WTC11 (cell line): Measurements from ENCODE around the gene ARL8A. TPM values are rescaled to one million over a fixed set of nuclear protein-coding genes. Genes with fewer than 3 reads are reported as not detected.

ENCODE experiments used
- ATAC-seq: fragments of 200-7000 bp; cut with Tn5 transposase; 2 replicates; pipeline ENCODE4 v1.10.0; 2021; ENCODE audit warnings: mild to moderate bottlenecking, moderate library complexity
- CTCF ChIA-PET: fragments of 300-600 bp; sonication (Branson Sonifier 250); formaldehyde crosslinking; loops from one replicate; lab custom pipeline; 2021; ENCODE audit warnings: antibody characterized with exemption; lab: Charles Lee
- POLR2A ChIA-PET: fragments of 350-600 bp; sonication (Branson Sonifier 250); formaldehyde crosslinking; loops from one replicate; lab custom pipeline; 2021; ENCODE audit warnings: antibody characterized with exemption; lab: Charles Lee
- DNase-seq: peaks from one replicate; pipeline ENCODE4 v3.0.0; 2021; ENCODE audit warnings: low spot score
- H3K27ac Mint-ChIP-seq: 2 replicates; pipeline ENCODE4 v1.8.0; 2021; ENCODE audit warnings: mixed read lengths
- H3K27me3 Mint-ChIP-seq: 2 replicates; pipeline ENCODE4 v1.8.0; 2021; ENCODE audit warnings: low read depth, mild to moderate bottlenecking, moderate library complexity, mixed read lengths
- H3K36me3 Mint-ChIP-seq: 2 replicates; pipeline ENCODE4 v1.8.0; 2021; ENCODE audit warnings: mixed read lengths
- H3K4me1 Mint-ChIP-seq: 2 replicates; pipeline ENCODE4 v1.8.0; 2022; ENCODE audit warnings: mixed read lengths
- H3K4me3 Mint-ChIP-seq: 2 replicates; pipeline ENCODE4 v1.8.0; 2021; ENCODE audit warnings: mild to moderate bottlenecking, moderate library complexity, mixed read lengths
- H3K9me3 Mint-ChIP-seq: 2 replicates; pipeline ENCODE4 v1.8.0; 2021; ENCODE audit warnings: mixed read lengths
- CTCF ChIP-seq: fragments of 200-600 bp; IDR thresholded peaks from 2 replicates; pipeline ENCODE4 v1.8.0; 2022; ENCODE audit warnings: antibody characterized with exemption
- ETV6 ChIP-seq: sonication (generic); formaldehyde crosslinking; IDR thresholded peaks from 2 replicates; pipeline ENCODE4 v1.8.1; 2022; ENCODE audit warnings: mild to moderate bottlenecking, missing genetic modification reagents
- IRF2 ChIP-seq: sonication (generic); formaldehyde crosslinking; IDR thresholded peaks from 2 replicates; pipeline ENCODE4 v1.8.0; 2022; ENCODE audit warnings: low read depth, missing genetic modification reagents, borderline replicate concordance
- KAT7 ChIP-seq: sonication (generic); formaldehyde crosslinking; IDR thresholded peaks from 2 replicates; pipeline ENCODE4 v1.8.1; 2023; ENCODE audit warnings: missing genetic modification reagents, mild to moderate bottlenecking, borderline replicate concordance
- PRRX2 ChIP-seq: fragments of 250-450 bp; sonication (Bioruptor Pico); IDR thresholded peaks from 2 replicates; pipeline ENCODE4 v1.8.0; 2021; ENCODE audit warnings: mild to moderate bottlenecking
- TCF7 ChIP-seq: sonication (generic); formaldehyde crosslinking; IDR thresholded peaks from 2 replicates; pipeline ENCODE4 v1.8.0; 2022; ENCODE audit warnings: mild to moderate bottlenecking, low read depth, missing genetic modification reagents, moderate library complexity
- USF2 ChIP-seq: sonication (generic); formaldehyde crosslinking; IDR thresholded peaks from 2 replicates; pipeline ENCODE4 v1.8.1; 2023; ENCODE audit warnings: mild to moderate bottlenecking, missing genetic modification reagents, moderate library complexity
- total RNA-seq: library from RNA; stranded (reverse); gene quantifications from 3 replicates; pipeline ENCODE4 v1.2.3, GENCODE V29; 2021
- TF ChIP-seq, protein P1 (sequence below): sonication (generic); formaldehyde crosslinking; IDR thresholded peaks from 2 replicates; pipeline ENCODE4 v1.8.1; 2022; ENCODE audit warnings: missing genetic modification reagents, borderline replicate concordance
- TF ChIP-seq, protein P2 (sequence below): sonication (generic); formaldehyde crosslinking; IDR thresholded peaks from 2 replicates; pipeline ENCODE4 v1.8.1; 2023; ENCODE audit warnings: mild to moderate bottlenecking, missing genetic modification reagents
- TF ChIP-seq, protein P3 (sequence below): sonication (generic); formaldehyde crosslinking; IDR thresholded peaks from 2 replicates; pipeline ENCODE4 v1.8.0; 2023; ENCODE audit warnings: mild to moderate bottlenecking, missing genetic modification reagents
- TF ChIP-seq, protein P4 (sequence below): sonication (generic); formaldehyde crosslinking; IDR thresholded peaks from 2 replicates; pipeline ENCODE4 v1.8.0; 2022; ENCODE audit warnings: mild to moderate bottlenecking, missing genetic modification reagents

Gene ARL8A
- total RNA-seq, 1 experiment from 2014 or later = 47.2 TPM

DNA sequence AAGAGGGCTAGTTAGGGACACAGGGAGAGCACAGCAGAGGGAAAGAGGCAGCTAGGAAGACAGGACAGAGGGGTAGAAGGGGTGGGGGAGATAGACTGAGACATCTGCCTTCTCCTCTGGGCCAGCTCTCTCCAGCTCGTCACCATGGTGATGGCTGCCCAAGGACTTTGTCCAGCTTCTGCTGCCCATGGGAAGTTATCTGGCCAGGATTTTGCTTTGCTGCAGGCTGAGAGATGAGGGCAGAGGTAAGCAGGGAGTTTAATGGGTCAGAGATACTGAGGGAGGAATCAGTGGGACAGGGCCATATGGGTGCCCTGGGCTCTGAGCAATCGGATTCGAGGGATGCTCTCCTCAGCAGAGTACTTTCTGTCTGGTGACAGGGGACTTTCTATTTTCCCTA lies 56.3 kb downstream of the ARL8A start (continued):
- TF ChIP-seq, protein P1, sequence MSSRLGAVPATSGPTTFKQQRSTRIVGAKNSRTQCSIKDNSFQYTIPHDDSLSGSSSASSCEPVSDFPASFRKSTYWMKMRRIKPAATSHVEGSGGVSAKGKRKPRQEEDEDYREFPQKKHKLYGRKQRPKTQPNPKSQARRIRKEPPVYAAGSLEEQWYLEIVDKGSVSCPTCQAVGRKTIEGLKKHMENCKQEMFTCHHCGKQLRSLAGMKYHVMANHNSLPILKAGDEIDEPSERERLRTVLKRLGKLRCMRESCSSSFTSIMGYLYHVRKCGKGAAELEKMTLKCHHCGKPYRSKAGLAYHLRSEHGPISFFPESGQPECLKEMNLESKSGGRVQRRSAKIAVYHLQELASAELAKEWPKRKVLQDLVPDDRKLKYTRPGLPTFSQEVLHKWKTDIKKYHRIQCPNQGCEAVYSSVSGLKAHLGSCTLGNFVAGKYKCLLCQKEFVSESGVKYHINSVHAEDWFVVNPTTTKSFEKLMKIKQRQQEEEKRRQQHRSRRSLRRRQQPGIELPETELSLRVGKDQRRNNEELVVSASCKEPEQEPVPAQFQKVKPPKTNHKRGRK (CRISPR knock-in tag) = no peak
- TF ChIP-seq ETV6 (CRISPR knock-in tag) (no peak), CTCF (no peak), USF2 (CRISPR knock-in tag) (no peak), TCF7 (no peak), KAT7 (CRISPR knock-in tag) (no peak), PRRX2 (CRISPR knock-in tag) (no peak), IRF2 (no peak)
- TF ChIP-seq, protein P2, sequence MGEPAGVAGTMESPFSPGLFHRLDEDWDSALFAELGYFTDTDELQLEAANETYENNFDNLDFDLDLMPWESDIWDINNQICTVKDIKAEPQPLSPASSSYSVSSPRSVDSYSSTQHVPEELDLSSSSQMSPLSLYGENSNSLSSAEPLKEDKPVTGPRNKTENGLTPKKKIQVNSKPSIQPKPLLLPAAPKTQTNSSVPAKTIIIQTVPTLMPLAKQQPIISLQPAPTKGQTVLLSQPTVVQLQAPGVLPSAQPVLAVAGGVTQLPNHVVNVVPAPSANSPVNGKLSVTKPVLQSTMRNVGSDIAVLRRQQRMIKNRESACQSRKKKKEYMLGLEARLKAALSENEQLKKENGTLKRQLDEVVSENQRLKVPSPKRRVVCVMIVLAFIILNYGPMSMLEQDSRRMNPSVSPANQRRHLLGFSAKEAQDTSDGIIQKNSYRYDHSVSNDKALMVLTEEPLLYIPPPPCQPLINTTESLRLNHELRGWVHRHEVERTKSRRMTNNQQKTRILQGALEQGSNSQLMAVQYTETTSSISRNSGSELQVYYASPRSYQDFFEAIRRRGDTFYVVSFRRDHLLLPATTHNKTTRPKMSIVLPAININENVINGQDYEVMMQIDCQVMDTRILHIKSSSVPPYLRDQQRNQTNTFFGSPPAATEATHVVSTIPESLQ (CRISPR knock-in tag) = no peak
- TF ChIP-seq, protein P3, sequence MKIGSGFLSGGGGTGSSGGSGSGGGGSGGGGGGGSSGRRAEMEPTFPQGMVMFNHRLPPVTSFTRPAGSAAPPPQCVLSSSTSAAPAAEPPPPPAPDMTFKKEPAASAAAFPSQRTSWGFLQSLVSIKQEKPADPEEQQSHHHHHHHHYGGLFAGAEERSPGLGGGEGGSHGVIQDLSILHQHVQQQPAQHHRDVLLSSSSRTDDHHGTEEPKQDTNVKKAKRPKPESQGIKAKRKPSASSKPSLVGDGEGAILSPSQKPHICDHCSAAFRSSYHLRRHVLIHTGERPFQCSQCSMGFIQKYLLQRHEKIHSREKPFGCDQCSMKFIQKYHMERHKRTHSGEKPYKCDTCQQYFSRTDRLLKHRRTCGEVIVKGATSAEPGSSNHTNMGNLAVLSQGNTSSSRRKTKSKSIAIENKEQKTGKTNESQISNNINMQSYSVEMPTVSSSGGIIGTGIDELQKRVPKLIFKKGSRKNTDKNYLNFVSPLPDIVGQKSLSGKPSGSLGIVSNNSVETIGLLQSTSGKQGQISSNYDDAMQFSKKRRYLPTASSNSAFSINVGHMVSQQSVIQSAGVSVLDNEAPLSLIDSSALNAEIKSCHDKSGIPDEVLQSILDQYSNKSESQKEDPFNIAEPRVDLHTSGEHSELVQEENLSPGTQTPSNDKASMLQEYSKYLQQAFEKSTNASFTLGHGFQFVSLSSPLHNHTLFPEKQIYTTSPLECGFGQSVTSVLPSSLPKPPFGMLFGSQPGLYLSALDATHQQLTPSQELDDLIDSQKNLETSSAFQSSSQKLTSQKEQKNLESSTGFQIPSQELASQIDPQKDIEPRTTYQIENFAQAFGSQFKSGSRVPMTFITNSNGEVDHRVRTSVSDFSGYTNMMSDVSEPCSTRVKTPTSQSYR (CRISPR knock-in tag) = no peak

DNA sequence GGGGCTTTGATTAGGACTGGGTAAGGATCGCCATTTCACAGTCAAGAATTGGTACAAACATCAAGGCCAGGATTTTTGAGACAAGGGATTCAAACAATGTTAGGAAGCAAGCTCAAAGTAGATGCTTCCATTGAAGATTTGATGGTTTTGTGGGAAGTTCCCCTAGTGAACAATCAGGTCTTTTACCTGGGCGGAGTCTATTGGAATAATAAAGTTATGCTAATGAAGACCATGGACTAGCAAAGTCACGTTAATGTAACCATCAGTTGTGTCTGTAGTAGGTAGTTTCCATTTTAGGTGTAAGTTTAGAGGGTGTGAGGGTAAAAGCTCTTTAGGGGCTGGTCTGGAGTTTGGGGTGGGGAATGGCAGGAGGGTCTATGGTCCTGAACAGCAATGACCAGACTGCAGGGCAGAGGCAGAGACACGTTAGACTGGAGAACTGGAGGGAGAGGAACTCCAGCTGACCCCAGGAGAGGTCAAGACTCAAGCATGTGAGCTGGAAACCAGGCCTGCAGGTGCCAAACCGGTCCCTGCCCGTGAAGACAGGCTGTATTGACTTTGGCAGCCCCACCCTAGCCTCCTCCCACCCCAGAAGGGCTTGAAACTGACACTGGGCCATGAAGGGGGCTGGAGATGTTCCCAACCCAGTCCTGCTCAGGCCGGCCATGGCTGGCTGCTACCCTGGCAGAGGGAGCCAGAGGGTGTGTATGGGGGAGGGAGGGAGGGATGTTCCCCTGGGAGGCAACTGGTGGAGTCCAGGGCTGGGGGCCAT lies 57.8 kb downstream of the ARL8A start:
- Mint-ChIP-seq H3K4me1 (peaks cover 53% of the 10 kb centered on the region), H3K27me3 (no peaks in the 10 kb centered on the region), H3K36me3 (no peaks in the 10 kb centered on the region)
- peak; percentile 29 for ATAC-seq
- DNase-seq = peak; percentile 52
- TF ChIP-seq, protein P4, sequence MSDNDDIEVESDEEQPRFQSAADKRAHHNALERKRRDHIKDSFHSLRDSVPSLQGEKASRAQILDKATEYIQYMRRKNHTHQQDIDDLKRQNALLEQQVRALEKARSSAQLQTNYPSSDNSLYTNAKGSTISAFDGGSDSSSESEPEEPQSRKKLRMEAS (CRISPR knock-in tag) = peak; percentile 49; the same call in 1 of the 2 replicates
- no peak for TF ChIP-seq USF2 (CRISPR knock-in tag)
- TF ChIP-seq, all 79 proteins: peak for 1
- ChIA-PET POLR2A (interaction anchor here (0.5 to 3.8 kb wide), 4 partner anchors 19 to 79 kb away, joined by 3 to 14 read pairs (median 4); partner anchors contain the start of gene ELF3), CTCF (interaction anchor here (1.0 to 1.7 kb wide), 5 partner anchors 19 to 191 kb away, joined by 3 to 5 read pairs (median 3); partner anchors contain the start of gene ELF3)
- Mint-ChIP-seq H3K9me3 (no peaks in the 10 kb centered on the region), H3K27ac (peak overlapping the region; percentile 96), H3K4me3 (peak overlapping the region; percentile 40)
